ENCODE results near the gene ETFB. TPM values are rescaled to one million over a fixed set of nuclear protein-coding genes. Genes with fewer than 3 reads are reported as not detected.
A peak's percentile ranks its signal among the peaks of the same experiment; 100 is the strongest.
"Not testable (repeated sequence)": the region's sequence is repeated elsewhere in the genome, so short reads cannot be mapped to it uniquely, and the experiment has no call there.

ETFB gene
- total RNA-seq = 100 to 1,000 TPM; 141 to 217 TPM

DNA sequence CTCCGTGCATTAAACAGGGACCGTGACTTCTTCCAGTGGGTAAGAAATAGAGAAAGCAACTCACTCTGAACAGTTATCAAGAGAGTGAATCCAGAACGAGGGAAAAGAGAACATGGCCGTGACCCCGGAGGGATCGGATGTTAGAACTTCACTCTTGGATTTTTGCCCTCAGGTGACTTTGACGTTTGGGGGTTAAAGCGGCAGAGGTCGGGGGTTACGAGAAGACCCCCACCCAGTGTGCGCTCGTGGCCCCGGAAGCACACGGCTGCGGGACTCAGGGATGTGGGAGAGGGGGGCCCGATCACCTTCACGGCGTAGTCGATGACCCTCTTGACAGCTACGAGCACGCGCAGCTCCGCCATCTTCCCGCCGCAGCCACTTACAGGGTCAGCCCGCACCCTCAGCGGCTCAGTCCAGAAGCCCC, at the start of gene ETFB:
Gene ETFB (minus strand): TSS at position 424 of the 424 bp plus-strand sequence. CDS start 62 bp downstream, at position 362.
- Histone ChIP-seq H3K27ac (peak within 1 kb of the TSS; percentile 91), H3K36me3 (no peaks in the 10 kb centered on the region), H3K9ac (ENCODE audit: low read depth in 2 of 2, low read length in 2 of 2) (peak within 1 kb of the TSS; percentile 96 to 100), H3K27me3 (no peaks in the 10 kb centered on the region), H3K9me3 (no peaks in the 10 kb centered on the region), H3K4me3 (peak within 1 kb of the TSS; percentile 76), H3K4me1 (peaks cover 10% of the 10 kb centered on the region)
- TF ChIP-seq, protein P1, sequence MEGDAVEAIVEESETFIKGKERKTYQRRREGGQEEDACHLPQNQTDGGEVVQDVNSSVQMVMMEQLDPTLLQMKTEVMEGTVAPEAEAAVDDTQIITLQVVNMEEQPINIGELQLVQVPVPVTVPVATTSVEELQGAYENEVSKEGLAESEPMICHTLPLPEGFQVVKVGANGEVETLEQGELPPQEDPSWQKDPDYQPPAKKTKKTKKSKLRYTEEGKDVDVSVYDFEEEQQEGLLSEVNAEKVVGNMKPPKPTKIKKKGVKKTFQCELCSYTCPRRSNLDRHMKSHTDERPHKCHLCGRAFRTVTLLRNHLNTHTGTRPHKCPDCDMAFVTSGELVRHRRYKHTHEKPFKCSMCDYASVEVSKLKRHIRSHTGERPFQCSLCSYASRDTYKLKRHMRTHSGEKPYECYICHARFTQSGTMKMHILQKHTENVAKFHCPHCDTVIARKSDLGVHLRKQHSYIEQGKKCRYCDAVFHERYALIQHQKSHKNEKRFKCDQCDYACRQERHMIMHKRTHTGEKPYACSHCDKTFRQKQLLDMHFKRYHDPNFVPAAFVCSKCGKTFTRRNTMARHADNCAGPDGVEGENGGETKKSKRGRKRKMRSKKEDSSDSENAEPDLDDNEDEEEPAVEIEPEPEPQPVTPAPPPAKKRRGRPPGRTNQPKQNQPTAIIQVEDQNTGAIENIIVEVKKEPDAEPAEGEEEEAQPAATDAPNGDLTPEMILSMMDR (IDR thresholded peaks at IDR 0.05) = no peak
- intact Hi-C loops (cut with DNase I) = no loop called here
- DNase-seq = no peak

DNA sequence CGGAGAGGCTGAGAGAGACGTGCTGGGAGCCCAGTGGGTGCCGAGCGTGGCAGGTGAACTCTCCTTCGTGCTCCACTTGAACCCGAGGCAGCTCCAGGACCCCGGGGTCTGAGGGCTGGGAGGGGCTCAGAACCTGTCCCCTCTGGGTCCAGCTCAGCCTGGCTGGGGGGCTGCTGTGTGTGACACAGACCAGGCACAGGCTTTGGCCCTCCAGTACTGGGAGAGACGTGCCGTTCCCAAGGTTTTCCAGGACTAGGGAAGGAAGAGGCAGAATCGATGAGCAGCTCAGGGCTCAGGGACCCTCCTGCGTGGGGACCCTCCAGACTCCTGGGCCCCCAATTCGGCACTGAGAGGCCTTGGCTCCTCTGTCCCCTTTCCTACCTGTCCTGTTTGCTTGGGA, 49.0 kb upstream of the ETFB start:
- TF ChIP-seq, protein P1 (IDR thresholded peaks at IDR 0.05) = no peak
- no peaks in the 10 kb centered on the region for H3K27me3 ChIP-seq
- no peaks in the 10 kb centered on the region for H3K4me1 ChIP-seq
- H3K9me3 ChIP-seq = no peaks in the 10 kb centered on the region
- intact Hi-C loops (cut with DNase I) = no loop called here
- no peak overlapping the region for H3K27ac ChIP-seq
- no peak for DNase-seq
- no peak overlapping the region for H3K4me3 ChIP-seq
- no peaks in the 10 kb centered on the region for H3K36me3 ChIP-seq
- no peak overlapping the region for H3K9ac ChIP-seq (ENCODE audit: low read depth in 2 of 2, low read length in 2 of 2)

- Histone ChIP-seq H3K4me1 (no peaks in the 10 kb centered on the region), H3K9me3 (no peaks in the 10 kb centered on the region), H3K36me3 (no peaks in the 10 kb centered on the region), H3K9ac (ENCODE audit: low read depth in 2 of 2, low read length in 2 of 2) (no peak overlapping the region), H3K4me3 (no peak overlapping the region), H3K27ac (no peak overlapping the region), H3K27me3 (no peaks in the 10 kb centered on the region)
- intact Hi-C loops (cut with DNase I) = no loop called here
- TF ChIP-seq, protein P1 (IDR thresholded peaks at IDR 0.05) = no peak
- no peak for DNase-seq
These were observed 45.0 kb upstream of the ETFB start for GRCh38 chr19:51410950-51411748.

GRCh38 chr19:51407511-51408131, 41.4 kb upstream of the ETFB start:
- Histone ChIP-seq H3K4me3 (no peak overlapping the region), H3K27ac (no peak overlapping the region), H3K9ac (ENCODE audit: low read depth in 2 of 2, low read length in 2 of 2) (no peak overlapping the region), H3K4me1 (no peaks in the 10 kb centered on the region), H3K27me3 (no peaks in the 10 kb centered on the region), H3K9me3 (no peaks in the 10 kb centered on the region), H3K36me3 (no peaks in the 10 kb centered on the region)
- TF ChIP-seq, protein P1 (IDR thresholded peaks at IDR 0.05) = peak; percentile 43
- DNase-seq = no peak
- intact Hi-C loops (cut with DNase I) = loop anchor here (5.0 kb wide), 1 partner anchor 70 kb away; no protein-coding TSS in a partner anchor

- Histone ChIP-seq H3K36me3 (no peaks in the 10 kb centered on the region), H3K4me1 (no peaks in the 10 kb centered on the region), H3K9ac (ENCODE audit: low read depth in 2 of 2, low read length in 2 of 2) (no peak overlapping the region), H3K4me3 (no peak overlapping the region), H3K27me3 (no peaks in the 10 kb centered on the region), H3K27ac (no peak overlapping the region), H3K9me3 (no peaks in the 10 kb centered on the region)
- DNase-seq = no peak
- intact Hi-C loops (cut with DNase I) = no loop called here
- TF ChIP-seq, protein P1 (IDR thresholded peaks at IDR 0.05) = no peak
These were observed 35.9 kb upstream of the ETFB start for GRCh38 chr19:51402117-51402516.

DNA sequence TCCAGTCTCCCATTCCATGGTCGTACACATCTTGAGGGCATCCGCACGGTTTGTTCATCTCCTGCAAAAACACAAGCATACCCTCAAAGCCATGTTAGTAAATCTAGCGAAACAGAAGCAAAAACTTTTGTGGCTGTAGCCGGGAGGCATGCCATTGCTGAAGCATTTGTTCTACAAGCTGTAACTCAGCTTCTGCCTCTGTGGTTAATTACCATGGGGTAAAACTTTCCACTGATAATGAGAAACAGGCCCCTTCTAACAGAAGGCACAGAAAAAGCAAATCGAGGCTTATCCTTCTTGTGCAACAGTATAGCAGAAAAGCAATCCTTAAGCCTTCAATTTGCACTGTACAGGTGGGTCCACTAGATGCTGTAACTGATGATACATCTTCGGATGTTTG, 33.7 kb upstream of the ETFB start:
- H3K27ac ChIP-seq; intact Hi-C loops (cut with DNase I); H3K27me3 ChIP-seq; H3K36me3 ChIP-seq; H3K4me1 ChIP-seq; H3K9ac ChIP-seq (ENCODE audit: low read depth in 2 of 2, low read length in 2 of 2); DNase-seq; H3K4me3 ChIP-seq; H3K9me3 ChIP-seq: not testable (repeated sequence)
